Duodenal mucosa (tissue), 2 donors: ENCODE measurements around the gene RALGAPA1.
"Not testable (repeated sequence)": the region's sequence is repeated elsewhere in the genome, so short reads cannot be mapped to it uniquely, and the experiment has no call there.

Experiments
- H3K27ac ChIP-seq: one replicate; pipeline ENCODE4 v1.7.0; 2013; ENCODE audit warnings: low read depth, low read length
- H3K27me3 ChIP-seq, 2 donors: one replicate each; pipeline ENCODE4 v1.7.0; 2013; ENCODE audit warnings: low read length in 2 of 2, control low read depth in 1 of 2; ENCODE audit not compliant: insufficient read depth in 2 of 2, control insufficient read depth in 1 of 2
- H3K36me3 ChIP-seq, 2 donors: one replicate each; pipeline ENCODE4 v1.7.0; 2013; ENCODE audit warnings: low read length in 2 of 2, control low read depth in 1 of 2; ENCODE audit not compliant: insufficient read depth in 2 of 2, control insufficient read depth in 1 of 2
- H3K4me1 ChIP-seq, 2 donors: one replicate each; pipeline ENCODE4 v1.7.0; 2013; ENCODE audit warnings: low read length in 2 of 2, control low read depth in 1 of 2; ENCODE audit not compliant: insufficient read depth in 2 of 2, control insufficient read depth in 1 of 2
- H3K4me3 ChIP-seq, 2 donors: one replicate each; pipeline ENCODE4 v1.7.0; 2013; ENCODE audit warnings: low read length in 2 of 2, low read depth in 1 of 2
- H3K9ac ChIP-seq, 2 donors: one replicate each; pipeline ENCODE4 v1.7.0; 2013; ENCODE audit warnings: low read length in 2 of 2, low read depth in 1 of 2
- H3K9me3 ChIP-seq, 2 donors: one replicate each; pipeline ENCODE4 v1.7.0; 2013; ENCODE audit warnings: low read length in 2 of 2, control low read depth in 1 of 2; ENCODE audit not compliant: control insufficient read depth in 1 of 2

RALGAPA1 gene

DNA sequence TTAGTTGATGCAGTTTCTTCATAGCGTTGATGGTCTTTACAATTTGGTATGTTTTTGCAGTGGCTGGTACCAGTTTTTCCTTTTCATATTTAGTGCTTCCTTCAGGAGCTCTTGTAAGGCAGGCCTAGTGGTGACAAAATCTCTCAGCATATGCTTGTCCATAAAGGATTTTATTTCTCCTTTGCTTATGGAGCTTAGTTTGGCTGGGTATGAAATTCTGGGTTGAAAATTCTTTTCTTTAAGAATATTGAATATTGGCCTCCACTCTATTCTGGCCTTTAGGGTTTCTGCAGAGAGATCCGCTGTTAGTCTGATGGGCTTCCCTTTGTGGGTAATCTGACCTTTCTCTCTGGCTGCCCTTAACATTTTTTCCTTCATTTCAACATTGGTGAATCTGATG is 33.1 kb upstream of the RALGAPA1 start:
- H3K4me1 ChIP-seq, H3K9ac ChIP-seq, H3K9me3 ChIP-seq, H3K4me3 ChIP-seq, H3K27me3 ChIP-seq, H3K27ac ChIP-seq: not testable (repeated sequence)
- H3K36me3 ChIP-seq = peaks cover 0 to 16% of the 10 kb centered on the region in 2 donors

DNA sequence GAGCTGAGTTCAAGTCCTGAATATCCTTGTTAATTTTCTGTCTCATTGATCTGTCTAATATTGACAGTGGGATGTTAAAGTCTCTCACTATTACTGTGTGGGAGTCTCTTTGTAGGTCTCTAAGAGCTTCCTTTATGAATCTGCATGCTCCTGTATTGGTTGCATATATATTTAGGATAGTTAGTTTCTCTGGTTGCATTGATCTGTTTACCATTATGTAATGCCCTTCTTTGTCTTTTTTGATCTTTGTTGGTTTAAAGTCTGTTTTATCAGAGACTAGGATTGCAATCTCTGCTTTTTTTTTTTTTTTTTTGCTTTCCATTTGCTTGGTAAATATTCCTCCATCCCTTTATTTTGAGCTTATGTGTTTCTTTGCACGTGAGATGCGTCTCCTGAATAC is 32.6 kb upstream of the RALGAPA1 start:
- H3K27ac ChIP-seq, H3K9ac ChIP-seq, H3K4me3 ChIP-seq, H3K27me3 ChIP-seq, H3K9me3 ChIP-seq, H3K4me1 ChIP-seq: not testable (repeated sequence)
- H3K36me3 ChIP-seq = peaks cover 0 to 16% of the 10 kb centered on the region in 2 donors

DNA sequence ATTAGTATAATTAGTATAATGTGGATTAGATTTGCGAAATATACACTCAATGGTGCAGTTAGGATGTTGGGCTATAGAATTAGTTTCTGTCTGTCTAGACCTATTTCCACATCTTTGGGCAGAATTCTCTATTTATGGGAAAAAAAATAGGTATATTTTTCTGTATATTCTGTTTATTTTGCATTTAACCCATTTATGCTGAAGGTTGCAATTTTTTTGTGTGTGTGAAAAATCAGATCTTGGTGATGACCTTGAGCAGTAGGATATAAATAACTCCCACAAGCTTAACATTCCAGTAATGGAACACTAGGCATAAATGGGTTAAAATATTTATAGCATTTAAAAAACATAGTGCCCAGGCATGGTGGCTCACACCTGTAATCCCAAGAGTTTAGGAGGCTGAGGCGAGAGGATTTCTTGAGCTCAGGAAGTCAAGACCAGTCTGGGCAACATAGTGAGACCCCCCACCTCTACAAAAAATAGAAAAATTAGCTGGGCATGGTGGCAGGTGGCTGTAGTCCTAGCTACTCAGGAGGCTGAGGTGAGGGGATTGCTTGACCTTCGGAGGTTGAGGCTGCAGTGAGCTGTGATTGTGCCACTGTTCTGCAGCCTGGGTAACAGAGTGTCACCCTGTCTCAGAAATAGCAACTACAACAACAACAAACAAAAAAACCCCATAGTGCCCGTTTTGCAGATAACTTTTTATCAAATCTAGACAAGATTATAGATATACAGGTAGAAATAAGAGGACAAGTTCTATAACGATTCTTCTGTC is 26.3 kb upstream of the RALGAPA1 start:
- H3K9ac ChIP-seq = no peak overlapping the region
- H3K9me3 ChIP-seq = no peaks in the 10 kb centered on the region
- no peak overlapping the region for H3K27ac ChIP-seq
- no peaks in the 10 kb centered on the region for H3K4me1 ChIP-seq
- no peaks in the 10 kb centered on the region for H3K27me3 ChIP-seq
- no peak overlapping the region for H3K4me3 ChIP-seq
- peaks cover 9 to 10% of the 10 kb centered on the region in 2 donors for H3K36me3 ChIP-seq

DNA sequence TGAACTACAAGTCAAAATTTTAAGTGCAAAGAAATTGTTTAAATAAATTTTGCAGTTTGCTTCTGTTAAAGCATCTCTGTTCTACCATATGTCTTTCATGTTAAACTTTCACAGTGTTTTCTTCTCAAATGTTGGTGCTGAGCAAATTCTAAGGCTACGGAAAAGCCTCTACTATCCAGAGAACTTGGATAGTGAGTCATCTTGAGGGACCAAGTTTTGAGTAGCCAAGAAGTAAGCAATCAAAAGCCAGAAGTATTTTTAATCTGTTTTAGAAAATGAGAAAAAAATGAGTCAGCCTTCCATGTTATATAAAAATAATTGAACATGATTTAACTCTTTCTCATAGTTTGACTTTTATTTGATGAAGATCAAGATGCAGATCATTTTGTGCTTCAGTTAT is 20.4 kb upstream of the RALGAPA1 start:
- H3K9me3 ChIP-seq = no peaks in the 10 kb centered on the region
- H3K4me3 ChIP-seq = no peak overlapping the region
- no peaks in the 10 kb centered on the region for H3K27me3 ChIP-seq
- peaks cover 0 to 6% of the 10 kb centered on the region in 2 donors for H3K4me1 ChIP-seq
- no peak overlapping the region for H3K27ac ChIP-seq
- peaks cover 0 to 4% of the 10 kb centered on the region in 2 donors for H3K36me3 ChIP-seq
- H3K9ac ChIP-seq = no peak overlapping the region

DNA sequence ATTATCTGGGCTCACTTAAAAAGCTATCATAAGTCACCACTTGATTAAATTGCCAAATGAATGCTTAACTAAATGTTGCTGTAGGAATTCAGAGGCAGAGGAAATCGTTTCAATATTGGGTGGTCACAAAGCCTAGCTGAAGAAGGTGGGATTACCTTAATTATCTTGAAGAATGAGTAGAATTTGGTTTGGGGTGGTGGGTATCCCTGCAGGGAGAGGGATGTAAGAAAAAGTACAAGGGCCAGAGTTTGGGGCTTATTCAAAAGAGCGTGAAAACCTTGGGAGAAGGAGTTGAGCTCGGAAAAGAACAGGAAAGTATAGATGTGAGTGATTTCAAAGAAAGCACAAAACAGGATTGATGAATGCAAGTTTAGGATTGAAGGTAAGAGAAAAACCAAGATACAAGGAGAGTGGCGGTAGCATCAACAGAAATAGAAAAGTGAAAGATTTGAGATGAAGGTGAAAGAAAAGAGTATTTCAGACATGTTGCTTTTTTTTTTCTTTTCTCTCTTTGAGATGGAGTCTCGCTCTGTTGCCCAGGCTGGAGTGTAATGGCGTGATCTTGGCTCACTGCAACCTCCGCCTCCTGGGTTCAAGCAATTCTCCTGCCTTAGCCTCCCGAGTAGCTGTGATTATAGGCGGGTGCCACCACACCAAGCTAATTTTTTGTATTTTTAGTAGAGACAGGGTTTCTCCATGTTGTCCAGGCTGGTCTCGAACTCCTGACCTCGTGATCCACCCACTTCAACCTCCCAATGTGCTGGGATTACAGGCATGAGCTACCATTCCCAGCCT is 18.8 kb upstream of the RALGAPA1 start:
- Histone ChIP-seq H3K4me1 (peaks cover 0 to 6% of the 10 kb centered on the region in 2 donors), H3K27ac (no peak overlapping the region), H3K36me3 (peaks cover 0 to 1% of the 10 kb centered on the region in 2 donors), H3K9me3 (no peaks in the 10 kb centered on the region), H3K4me3 (peak overlapping the region in 1 of 2 donors; percentile 82), H3K9ac (no peak overlapping the region), H3K27me3 (no peaks in the 10 kb centered on the region)

DNA sequence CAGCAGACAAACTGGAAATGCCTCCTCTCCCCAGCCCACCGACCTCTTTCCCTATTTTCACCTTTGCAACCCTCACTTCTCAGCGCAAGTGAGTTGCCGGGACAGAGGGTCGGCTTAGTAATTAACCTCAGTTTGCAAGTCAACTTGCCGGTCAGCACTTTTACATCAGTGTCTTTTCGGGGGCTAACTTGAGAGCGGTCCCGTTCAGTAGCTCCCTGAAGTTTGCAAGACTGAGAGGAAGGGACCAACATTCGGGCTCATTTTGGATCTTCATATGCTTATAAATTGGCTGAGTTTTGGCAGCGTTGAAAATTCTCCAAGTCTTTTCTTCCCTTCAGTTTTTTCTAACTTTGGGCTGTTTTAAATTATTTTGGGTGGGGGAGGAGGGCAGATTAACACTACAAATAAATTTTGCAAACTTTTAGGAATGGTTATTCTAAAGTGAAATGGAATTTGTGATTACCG is 17.9 kb upstream of the RALGAPA1 start:
- H3K27ac ChIP-seq = no peak overlapping the region
- no peaks in the 10 kb centered on the region for H3K9me3 ChIP-seq
- H3K4me1 ChIP-seq = peaks cover 0 to 6% of the 10 kb centered on the region in 2 donors
- H3K27me3 ChIP-seq = no peaks in the 10 kb centered on the region
- H3K4me3 ChIP-seq = peak overlapping the region; percentile 82 to 99
- H3K9ac ChIP-seq = peak overlapping the region; percentile 92 to 99
- no peaks in the 10 kb centered on the region for H3K36me3 ChIP-seq

DNA sequence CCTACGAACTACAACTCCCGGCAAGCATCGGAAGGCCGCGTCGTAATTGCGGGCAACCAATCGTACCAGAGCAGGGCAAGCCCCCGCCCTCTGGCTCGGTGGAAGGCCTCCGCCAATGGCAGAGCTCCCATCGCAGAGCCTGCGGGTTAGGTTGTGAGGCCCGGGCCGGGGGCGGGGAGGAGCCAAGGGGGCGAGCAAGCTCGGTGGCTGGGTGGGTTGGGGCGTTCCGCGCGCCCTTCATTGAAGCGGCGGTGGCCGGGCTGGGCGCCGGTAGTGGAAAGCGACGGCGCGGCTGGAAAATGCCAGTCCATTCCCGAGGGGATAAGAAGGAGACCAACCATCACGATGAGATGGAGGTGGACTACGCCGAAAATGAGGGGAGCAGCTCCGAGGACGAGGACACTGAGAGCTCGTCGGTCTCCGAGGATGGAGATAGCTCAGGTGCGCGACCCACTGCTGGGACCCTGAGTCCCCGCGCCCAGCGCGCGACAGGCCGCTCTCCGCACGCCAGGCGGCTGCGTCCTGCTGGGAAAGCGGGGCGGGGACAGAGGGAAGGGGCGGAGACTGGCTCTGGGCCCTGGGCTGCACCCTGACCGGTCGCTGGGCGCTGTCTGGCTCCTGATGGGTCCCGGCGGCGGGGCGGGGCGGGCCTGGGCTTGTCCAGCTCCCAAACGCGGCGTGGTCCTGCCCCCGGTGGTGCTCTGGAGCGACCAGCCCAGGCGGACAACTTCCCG is 17.3 kb upstream of the RALGAPA1 start, which contains the start of gene BRMS1L:
TSS of gene BRMS1L (plus strand) at position 121 of the 734 bp plus-strand sequence. CDS start at position 300, 179 bp downstream.
- peak within 1 kb of the TSS; percentile 96 for H3K27ac ChIP-seq
- peak within 1 kb of the TSS; percentile 92 to 99 for H3K9ac ChIP-seq
- H3K4me3 ChIP-seq = peak within 1 kb of the TSS; percentile 82 to 99
- H3K36me3 ChIP-seq = no peaks in the 10 kb centered on the region
- H3K4me1 ChIP-seq = peaks cover 0 to 6% of the 10 kb centered on the region in 2 donors
- no peaks in the 10 kb centered on the region for H3K27me3 ChIP-seq
- no peaks in the 10 kb centered on the region for H3K9me3 ChIP-seq

DNA sequence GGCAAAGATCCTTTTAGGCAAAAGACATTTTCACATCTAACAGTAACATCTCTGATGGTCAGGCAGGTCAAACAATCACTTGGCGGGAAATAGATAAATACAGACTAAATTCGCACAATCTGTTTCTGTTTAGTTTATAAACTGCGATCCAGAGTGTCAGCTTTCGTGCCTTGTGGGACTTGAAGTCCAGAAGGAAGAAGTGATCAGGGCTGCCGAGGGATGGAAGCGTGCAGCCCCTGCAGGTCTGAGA is 16.8 kb upstream of the RALGAPA1 start:
- Histone ChIP-seq H3K36me3 (no peaks in the 10 kb centered on the region), H3K27me3 (no peaks in the 10 kb centered on the region), H3K4me1 (peaks cover 0 to 6% of the 10 kb centered on the region in 2 donors), H3K27ac (peak overlapping the region; percentile 96), H3K4me3 (peak overlapping the region; percentile 82 to 99), H3K9ac (peak overlapping the region; percentile 43 to 99), H3K9me3 (no peaks in the 10 kb centered on the region)

DNA sequence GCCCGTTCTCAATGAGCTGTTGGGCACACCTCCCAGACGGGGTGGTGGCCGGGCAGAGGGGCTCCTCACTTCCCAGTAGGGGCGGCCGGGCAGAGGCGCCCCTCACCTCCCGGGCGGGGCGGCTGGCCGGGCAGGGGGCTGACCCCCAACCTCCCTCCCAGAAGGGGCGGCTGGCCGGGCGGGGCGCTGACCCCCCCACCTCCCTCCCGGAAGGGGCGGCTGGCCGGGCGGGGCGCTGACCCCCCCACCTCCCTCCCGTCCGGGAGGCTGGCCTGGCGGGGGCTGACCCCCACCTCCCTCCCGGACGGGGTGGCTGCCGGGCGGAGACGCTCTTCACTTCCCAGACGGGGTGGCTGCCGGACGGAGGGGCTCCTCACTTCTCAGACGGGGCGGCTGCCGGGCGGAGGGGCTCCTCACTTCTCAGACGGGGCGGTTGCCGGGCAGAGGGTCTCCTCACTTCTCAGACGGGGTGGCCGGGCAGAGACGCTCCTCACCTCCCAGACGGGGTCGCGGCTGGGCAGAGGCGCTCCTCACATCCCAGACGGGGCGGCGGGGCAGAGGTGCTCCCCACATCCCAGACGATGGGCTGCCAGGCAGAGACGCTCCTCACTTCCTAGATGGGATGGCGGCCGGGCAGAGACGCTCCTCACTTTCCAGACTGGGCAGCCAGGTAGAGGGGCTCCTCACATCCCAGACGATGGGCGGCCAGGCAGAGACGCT is 15.5 kb upstream of the RALGAPA1 start:
- H3K27ac ChIP-seq, H3K9me3 ChIP-seq, H3K27me3 ChIP-seq, H3K9ac ChIP-seq, H3K4me3 ChIP-seq, H3K36me3 ChIP-seq, H3K4me1 ChIP-seq: not testable (repeated sequence)
